GM21526 (cell line): ENCODE data around the gene PLSCR5.

Experiments used
- ATAC-seq: cut with Tn5 transposase; IDR thresholded peaks from one replicate; pipeline ENCODE4 v1.9.1; 2021; ENCODE audit warnings: moderate library complexity; ENCODE audit not compliant: unreplicated experiment, low FRiP score

Gene PLSCR5, protein sequence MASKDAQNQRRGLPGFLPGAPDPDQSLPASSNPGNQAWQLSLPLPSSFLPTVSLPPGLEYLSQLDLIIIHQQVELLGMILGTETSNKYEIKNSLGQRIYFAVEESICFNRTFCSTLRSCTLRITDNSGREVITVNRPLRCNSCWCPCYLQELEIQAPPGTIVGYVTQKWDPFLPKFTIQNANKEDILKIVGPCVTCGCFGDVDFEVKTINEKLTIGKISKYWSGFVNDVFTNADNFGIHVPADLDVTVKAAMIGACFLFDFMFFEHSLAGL

GRCh38 chr3:146605106-146605505 lies at the start of gene PLSCR5:
PLSCR5 (minus strand) TSS chr3:146605346; CDS start chr3:146605212, 134 bp downstream.
- ATAC-seq: no peak

DNA sequence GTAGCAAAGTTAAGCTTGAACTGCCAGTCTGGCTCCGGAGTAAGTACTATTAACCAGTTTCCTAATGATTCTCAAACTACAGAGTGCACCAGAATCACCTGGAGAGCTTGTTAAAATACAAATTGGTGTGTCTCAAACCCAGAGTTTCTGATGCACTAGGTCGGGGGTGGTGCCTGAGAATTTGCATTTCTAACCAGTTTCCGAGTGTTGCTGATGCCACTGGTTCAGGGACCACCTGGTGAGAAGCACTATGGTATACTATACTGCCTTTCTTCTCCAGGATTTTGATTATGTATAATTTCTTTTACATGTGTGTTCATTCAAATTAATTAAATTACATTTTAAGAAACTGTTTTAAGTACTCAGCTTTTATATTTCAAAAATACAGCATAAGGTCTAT lies 48.8 kb upstream of the PLSCR5 start:
- no peak for ATAC-seq

DNA sequence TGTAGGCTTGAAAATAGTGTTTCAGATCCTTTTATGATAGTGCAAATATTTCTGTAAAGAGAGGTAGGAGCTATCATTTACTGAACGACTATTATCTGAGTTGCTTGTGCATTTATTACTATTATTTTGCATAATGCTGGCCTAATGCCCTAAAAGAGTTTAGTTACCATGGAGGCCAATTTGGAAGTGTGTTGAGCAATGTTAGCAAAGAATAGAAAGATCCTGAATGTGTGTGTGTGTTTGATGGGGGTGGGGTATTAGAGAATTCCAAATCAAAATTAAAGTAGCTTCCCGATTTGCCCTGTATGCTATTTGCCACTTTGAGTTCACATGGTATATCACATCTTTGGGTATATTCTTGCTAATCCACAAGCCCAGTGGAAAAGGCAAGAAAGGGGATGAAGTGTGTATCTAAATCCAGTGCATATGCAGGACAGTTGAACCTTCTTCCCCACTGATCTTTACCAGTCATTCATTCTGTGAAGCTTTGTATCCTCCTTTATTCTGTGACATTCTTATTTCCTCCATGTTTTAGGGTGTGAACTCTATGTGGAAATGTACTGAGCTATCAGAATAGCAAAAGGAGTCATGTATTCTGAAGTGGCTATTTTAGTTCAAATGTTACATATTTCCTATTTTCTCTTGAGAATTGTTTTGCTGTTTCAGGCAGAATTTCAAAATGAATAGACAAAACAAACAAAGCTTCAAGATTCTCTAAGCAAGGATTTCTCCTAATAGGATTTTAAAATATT lies 45.7 kb upstream of the PLSCR5 start:
- no peak for ATAC-seq

DNA sequence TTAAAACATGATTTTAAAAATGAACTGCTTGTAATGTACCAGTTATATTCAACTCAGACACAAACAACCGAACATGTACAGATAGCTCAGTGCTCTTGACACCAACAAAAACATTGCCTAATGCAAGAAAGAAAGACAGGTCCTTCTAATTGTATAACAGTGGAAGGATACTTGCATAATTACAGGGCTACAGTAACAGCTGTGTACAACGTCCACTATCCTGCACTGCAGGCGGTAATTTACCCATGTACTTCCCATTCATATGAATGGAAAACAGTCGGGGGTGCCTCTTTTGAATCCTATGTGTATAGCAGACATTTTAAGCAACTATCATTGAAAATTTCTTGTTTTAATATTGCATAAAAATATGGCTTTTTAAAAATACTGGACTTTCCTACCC lies 41.1 kb upstream of the PLSCR5 start:
- ATAC-seq: no peak

DNA sequence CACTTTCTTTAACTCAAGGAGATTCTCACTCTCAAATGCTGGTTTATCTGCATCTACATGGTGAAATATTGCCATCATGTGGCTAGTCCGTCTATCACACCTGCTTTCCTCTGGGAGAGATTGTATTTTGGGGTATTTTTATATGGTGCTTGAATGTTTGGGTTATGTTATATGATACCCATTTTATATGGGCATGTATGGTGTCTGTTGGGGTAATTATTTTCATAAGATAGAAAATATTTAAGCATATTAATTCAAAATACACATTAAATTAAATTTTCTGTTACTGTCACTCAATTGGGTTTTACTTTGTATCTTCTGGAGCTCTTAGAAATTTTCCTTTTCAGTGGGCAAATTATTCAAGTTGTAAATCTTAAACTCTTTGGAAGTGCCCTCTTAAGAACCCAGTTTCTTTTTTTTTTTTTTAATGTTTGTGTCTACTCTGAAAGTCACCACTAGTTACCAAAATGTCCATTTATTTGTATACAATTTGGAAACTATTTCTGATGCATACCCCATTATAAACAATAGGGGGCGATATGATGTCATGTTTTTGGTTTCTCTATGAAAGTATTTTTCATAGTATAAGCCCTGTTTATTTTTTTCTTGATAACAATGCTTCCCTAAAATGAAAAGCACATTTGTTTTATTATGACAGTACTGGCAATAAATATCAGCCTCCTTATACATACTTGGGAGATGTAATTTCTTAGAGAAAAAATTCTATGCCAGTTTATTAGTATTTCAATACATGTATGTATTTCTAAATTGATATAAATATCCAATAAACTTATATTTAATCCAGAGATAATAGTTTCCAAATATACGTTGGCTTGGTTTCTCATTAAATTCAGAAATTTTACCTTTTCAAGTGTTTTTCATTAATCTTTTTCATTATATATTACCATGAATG lies 36.1 kb upstream of the PLSCR5 start:
- ATAC-seq: peak; percentile 83

DNA sequence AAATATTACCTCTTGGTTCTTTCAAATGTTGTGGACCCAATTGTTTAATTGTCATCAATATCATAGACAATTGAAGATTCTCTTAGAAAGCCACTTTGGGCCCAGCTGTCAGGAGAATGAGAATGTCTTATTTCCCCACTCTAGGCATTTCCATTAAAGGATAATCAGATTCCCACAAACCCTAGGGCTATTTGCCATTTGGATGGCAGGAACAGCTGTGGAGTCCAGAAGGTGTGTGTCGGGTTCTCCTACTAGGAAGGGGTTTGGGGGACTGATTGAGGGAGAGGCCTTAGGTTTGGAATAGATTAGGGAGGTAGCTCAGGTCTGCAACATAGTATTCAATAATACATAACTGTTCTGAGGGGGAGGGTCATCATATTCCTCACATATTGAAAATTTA lies 35.2 kb upstream of the PLSCR5 start:
- no peak for ATAC-seq

- ATAC-seq: no peak
Measured at GRCh38 chr3:146638718-146639117, 33.6 kb upstream of the PLSCR5 start.

DNA sequence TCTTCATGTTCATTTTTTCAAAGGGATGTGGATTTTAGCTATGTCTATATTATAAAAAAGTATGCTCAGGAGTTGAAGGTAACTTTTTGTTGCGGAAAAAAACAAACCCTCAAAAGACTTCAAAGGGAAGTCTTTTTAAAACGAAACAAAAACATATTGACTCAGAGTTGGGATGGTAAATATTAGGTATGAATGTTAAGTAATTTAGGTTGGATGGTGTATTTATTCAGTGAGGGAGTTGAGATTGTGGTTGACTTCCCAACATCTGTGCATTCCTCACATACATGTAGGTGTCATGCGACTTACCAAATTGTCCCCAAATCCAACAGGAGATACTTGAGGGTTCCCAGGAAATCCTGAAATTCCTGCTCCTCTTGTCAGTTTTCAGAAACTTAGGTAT lies 32.7 kb upstream of the PLSCR5 start:
- ATAC-seq: no peak

DNA sequence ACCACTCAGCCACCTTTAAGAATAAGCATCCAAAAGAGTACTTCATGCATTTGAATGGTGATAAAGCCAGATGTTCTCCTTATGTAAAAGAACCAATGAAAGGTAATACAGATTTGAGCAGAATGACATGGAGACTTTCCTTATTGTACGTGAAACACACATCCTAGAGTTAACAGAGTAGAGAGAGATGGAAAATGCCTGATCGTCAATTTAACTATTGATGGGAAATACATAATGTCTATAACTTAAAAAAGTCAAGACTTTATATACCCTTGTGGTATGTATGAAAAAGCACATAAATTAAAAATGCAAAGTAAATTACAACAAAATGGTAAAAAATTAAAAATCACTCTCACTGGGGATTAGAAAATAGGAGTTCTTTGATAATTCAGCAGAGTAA lies 31.7 kb upstream of the PLSCR5 start:
- ATAC-seq: no peak

- no peak for ATAC-seq
Measured at GRCh38 chr3:146634346-146634745, 29.2 kb upstream of the PLSCR5 start.

GRCh38 chr3:146628671-146629070 lies 23.5 kb upstream of the PLSCR5 start:
- ATAC-seq: no peak

- ATAC-seq: no peak
Measured at GRCh38 chr3:146626403-146627122, 21.4 kb upstream of the PLSCR5 start.

- ATAC-seq: peak; percentile 73
Measured at GRCh38 chr3:146625186-146625775, 20.1 kb upstream of the PLSCR5 start.

- ATAC-seq: no peak
Measured at GRCh38 chr3:146621723-146622122, 16.6 kb upstream of the PLSCR5 start.

GRCh38 chr3:146612015-146612414 lies 6.9 kb upstream of the PLSCR5 start:
- no peak for ATAC-seq

- ATAC-seq: no peak
Measured at GRCh38 chr3:146611096-146611495, 6.0 kb upstream of the PLSCR5 start.

DNA sequence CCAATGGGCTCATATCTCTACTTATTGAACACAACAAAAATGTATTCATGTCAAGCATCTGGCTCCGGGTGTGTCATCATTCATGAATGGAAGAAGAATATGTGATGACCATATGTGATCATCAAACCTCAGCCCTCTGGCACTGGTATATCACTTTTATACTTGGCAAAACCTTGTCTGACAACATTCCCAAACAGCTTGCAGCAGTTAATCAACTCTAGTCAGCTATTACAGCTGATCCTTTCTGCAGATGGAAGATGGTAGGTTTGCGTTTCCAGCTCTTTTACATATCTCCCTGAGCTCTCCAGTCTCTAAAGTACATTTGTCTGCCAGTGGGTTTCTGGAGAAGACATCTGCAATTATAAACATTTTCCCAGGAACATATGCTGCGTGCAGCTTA lies 6.6 kb downstream of the PLSCR5 start:
- no peak for ATAC-seq

DNA sequence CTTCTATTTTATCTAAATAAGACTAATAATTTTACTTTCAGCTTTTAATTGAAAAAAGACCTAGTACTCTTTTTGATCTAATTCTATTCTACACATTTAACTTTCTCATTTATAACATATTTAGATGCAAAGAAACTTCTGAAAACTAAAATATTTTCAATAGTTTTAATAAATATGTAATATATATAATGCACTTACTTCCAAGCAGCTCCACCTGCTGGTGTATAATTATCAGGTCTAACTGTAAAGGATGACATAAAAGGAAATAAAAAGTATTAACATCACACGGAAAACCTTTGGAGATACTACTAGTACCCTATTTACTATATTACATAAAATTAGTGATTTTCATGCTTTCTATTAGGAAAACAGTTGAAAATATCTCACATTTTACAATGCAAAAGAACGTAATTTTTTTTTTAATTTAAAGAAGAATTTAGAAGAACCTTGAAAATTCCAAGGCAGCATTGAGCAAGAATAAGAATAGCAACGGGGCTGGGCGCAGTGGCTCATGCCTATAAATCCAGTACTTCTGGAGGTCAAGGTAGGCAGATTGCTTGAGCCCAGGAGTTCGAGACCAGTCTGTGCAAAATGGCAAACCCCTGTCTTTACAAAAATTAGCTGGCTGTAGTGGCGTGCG lies 10.2 kb downstream of the PLSCR5 start:
- no peak for ATAC-seq

DNA sequence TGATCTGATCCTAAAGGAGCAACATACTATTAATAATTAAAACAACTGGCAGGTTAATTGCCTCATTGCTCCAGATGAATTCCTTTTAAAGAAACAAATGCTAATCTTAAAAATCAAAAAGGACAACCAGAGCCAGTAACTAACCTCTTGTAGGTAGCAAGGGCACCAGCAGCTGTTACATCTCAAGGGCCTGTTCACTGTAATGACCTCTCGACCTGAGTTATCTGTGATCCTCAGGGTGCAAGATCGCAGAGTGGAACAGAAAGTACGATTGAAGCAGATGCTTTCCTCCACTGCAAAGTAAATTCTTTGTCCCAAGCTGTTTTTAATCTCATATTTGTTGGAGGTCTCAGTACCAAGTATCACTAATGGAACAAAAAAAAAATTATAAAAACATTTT lies 11.4 kb downstream of the PLSCR5 start:
- no peak for ATAC-seq

DNA sequence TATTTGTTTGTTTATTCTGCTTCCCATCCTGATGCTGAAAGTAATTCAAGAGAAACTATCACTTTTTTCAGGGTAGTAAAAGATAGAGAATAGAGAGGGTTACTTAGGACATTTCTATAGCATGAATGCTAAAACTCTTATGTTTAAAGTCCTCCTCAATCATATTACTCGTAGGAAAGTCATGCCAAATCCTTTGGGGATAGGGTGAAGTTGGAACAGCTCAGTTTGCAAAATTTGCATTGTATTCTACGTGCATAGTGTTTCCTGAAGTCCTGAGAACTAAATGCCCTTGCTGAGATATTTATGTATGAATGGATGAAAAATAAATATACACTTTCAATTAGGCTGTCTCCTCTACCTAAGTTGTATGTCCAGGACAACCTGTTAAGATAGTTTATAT lies 14.6 kb downstream of the PLSCR5 start:
- ATAC-seq: no peak
